A172 (cell line): Measurements from ENCODE around the gene OR5AP2. TPM values are rescaled to one million over a fixed set of nuclear protein-coding genes. Genes with fewer than 3 reads are reported as not detected.
"Not testable (repeated sequence)": the region's sequence is repeated elsewhere in the genome, so short reads cannot be mapped to it uniquely, and the experiment has no call there.

Experiments
- DNase-seq: peaks from one replicate; pipeline ENCODE4 v3.0.0-alpha.2; 2015; ENCODE audit warnings: low spot score
- total RNA-seq: library from RNA; depleted of rRNA; stranded (reverse); fragments of >200 nt; shearing (Covaris generic); gene quantifications from 2 replicates; pipeline ENCODE4 v1.2.3, GENCODE V29; 2014; rRNA removed

The OR5AP2 gene
- not detected in 2 replicates for total RNA-seq

DNA sequence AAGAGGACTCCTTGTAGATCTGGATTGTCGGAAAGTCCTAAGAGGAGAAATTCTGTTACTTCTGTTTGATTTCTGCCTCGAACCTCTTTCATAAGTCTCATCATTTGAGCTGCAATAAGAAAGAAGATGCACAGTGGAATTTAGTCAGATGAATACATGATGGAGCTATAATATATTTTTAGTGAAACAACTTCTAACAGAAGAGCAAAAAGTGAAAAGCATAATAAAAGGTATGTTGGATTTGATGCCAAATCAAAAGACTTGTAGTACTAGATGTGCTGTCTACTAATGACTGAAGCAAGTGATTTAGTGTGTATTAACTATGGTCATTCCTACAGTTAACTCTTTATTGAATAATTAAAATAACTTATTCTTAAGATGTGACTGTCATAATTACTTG lies at the start of gene OR5AP2:
TSS of gene OR5AP2 (minus strand) at position 101 of the 400 bp plus-strand sequence. CDS start at position 101, 0 bp downstream.
- no peak for DNase-seq

DNA sequence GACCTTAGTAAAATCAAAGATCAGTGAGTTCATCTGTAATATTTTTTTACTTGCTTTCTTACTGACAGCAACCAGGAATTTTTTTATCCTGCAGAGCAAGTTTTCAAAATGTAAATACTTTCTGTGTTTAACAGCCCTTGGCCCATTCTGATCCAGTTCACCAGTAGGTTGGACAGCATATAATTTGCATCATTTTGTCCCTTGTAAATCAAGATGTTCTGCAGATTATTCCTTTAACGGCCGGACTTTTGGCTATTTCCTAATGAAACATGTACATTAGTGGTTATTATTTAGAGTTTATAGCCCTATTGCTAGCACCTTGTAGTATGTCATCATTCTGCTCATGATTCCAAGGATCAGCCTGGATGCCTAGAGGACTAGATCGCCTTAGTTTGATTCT lies 48.9 kb upstream of the OR5AP2 start:
- not testable (repeated sequence) for DNase-seq

DNA sequence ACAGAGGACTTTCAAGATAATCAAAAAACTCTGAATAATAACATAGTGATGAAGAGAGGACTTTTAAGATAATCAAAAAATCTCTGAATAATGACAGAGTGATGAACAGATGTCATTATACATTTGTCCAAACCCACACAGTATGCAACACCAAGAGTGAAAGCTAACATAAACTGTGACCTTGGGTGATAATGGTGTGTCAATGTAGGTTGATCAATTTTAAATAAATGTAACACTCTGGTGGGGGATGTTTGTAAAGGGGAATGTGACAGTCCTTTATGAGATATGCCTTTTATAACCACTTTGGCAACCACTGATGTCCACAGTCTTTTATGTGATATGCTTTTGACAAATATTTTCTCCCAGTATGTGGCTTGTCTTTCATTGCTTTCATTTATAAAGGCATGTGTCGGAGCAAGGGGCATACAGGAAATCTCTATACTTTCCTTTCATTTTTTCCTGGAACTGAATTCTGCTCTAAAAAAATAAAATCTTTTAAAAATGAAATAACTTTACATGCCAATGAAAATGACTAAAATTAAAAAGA lies 46.4 kb upstream of the OR5AP2 start:
- DNase-seq, result no peak

DNA sequence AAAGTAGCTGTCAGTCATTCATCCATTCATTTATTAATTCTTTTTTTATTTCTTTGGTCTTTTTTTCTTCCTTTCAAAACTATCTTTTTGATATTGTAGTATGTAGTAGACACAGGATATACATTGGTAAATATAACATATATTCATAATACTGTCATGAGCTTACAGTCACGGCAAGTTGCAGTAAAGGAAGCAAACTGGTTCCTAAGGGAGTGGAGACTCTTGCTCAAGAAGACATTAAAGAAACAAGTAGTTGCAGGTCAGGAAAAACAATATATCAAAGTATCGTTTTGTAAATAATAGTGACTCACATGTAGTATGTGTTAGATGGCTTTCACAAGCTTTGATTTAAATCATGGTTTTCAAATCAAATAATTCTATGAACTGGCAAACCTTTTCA lies 28.7 kb upstream of the OR5AP2 start:
- no peak for DNase-seq

DNA sequence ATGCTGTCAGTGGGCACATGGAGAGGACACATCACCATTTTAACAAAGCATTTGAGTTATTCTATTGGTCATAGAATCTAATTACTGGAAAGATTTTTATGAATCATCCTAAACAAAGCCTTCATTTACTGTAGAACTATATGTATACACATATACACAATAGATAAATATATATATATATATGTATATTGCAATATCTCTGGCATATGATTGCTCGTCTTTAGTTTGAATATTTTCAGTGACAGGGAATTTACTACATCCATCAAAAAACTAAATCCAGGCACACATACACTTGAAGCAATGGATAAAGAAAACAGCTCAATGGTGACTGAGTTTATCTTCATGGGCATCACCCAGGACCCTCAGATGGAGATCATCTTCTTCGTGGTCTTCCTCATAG lies 21.1 kb upstream of the OR5AP2 start, which contains the start of gene OR5AR1:
TSS of gene OR5AR1 (plus strand) at position 301 of the 400 bp plus-strand sequence. CDS start at position 301, 0 bp downstream.
- DNase-seq, result no peak

DNA sequence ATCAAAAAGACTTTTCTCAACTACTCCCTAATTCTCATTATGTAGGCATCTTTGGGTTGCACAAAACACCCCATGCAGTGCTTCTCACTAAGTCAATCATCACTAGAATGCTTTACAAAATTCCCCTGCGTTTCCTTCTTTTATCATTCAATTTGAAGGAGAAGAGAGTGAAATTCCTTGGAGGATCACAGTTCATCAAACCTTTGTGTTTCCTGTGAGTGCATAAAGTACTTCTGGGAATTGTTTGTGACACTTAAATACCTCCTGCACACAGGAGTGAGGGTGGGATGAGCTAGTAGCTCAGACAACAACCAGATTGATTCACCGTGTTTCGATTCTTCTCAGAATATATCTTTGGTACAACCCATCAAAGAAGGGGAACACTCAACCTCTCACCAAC lies 17.5 kb upstream of the OR5AP2 start:
- no peak for DNase-seq

DNA sequence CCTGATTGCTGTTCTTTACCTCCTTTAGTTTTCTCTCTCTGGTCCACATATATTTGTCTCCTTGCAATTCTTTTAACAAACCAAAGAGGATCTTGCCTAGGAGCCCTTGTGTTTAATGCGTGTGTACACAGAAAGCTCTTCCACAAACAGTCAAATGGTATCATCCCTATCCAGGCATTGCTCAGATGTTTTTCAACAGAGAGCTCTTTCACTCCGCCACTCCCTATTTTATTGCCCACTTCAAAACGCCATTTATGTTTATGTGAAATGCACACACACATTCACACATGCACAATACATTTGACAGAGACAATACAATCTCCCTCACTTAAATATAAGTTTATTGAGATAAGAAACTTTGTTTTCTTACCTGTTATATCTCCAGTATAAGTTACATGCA lies 4.7 kb downstream of the OR5AP2 start:
- DNase-seq, result no peak

DNA sequence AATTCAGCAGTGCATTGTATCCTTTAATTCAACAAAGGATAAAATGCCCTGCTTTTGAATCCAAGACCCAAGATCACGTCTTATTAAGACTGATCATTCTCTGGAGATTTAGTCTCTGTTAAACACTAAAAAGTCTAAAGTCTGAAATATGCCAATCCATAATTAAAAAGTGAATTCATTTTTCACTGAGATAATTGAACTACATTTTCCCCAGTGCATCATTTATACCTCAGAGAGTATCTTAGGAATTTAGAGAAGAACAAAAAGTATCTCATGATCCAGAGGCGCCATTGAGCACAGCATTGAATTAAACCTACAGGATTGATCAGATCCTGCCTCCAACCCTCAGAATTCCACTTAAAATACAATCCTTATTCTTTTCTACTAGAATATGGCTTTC lies 5.4 kb downstream of the OR5AP2 start:
- DNase-seq, result no peak

DNA sequence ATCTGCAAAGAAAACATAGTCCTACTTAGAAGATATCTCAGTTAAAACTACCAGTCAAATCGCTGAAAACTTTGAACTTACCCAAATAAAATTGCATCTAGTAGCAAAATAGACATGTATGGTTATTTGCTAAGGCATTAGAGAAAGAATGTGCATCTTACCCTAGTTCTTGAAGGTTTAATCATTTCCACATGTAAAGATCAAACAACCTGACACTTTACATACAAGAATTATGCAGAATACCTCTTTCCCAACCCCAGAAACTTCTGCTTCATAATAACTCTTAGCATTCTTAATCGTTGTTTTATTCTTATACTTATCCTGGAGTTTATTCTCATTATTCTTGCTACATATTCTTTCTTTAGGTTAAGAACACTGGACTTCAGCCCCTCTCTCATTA lies 9.9 kb downstream of the OR5AP2 start:
- no peak for DNase-seq

DNA sequence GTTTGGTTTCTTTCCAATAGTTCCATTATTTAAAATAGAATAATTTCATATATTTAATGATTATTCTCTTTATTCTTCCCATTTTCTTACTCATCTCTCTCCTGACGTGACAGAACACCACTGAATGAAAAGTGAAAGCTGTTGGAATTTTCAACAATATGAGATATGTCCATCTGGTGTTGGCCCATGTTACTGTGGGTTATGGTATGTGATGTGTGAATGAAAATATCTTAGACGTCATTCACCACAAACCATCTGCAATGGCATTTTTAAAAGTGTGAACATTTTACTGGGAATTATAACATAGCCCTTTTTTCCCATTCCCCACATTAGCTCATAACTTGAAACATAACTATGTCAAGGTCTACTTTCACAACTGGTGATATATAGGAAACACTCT lies 16.3 kb downstream of the OR5AP2 start:
- DNase-seq, result no peak

DNA sequence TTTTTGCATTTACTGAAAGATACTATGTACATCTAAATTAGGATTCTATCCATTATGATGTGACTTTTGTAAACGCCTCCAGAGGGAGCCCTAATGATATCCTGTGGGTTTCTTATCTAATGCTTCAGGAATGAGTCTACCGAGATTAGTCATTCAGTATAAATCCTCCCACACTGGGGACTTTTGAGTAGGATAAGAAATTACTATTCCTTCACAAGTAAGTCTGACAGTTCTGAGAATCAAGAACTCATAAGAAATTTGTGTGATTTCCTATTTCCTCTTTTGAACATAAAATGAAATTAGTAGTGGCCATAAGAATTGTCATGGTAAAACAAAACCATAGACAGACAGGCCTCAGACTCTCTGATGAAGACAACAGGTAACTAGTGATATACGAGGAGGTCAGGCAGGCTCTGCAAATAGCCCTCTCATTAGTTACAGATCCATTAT lies 17.6 kb downstream of the OR5AP2 start:
- peak; percentile 74 for DNase-seq

DNA sequence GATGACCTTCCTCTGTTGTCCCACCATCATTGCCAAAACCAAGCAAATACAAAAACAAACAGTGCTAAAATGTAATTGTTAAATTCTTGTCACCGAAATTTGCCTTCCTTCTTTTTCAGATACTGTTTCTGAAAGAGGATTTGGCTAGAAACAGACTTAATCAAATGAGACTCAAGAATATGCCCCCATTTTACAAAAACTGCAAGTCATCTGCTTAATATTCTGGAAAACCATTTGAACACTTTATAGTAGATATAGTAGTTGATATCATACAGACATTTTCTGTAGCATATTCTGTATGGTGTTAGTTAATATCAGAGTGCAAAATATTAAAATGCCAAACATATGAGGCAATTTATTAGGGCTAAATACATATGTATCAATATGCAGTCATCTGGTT lies 31.1 kb downstream of the OR5AP2 start:
- no peak for DNase-seq

DNA sequence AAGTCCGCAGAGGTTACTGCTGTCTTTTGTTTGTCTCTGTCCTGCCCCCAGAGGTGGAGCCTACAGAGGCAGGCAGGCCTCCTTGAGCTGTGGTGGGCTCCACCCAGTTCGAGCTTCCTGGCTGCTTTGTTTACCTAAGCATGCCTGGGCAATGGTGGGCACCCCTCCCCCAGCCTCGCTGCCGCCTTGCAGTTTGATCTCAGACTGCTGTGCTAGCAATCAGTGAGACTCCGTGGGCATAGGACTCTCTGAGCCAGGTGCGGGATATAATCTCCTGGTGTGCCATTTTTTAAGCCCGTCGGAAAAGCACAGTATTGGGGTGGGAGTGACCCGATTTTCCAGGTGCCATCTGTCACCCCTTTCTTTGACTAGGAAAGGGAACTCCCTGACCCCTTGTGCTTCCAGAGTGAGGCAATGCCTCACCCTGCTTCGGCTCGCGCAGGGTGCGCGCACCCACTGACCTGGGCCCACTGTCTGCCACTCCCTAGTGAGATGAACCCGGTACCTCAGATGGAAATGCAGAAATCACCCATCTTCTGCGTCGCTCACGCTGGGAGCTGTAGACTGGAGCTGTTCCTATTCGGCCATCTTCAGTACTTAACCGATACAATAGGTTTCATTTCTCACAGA lies 50.0 kb downstream of the OR5AP2 start:
- DNase-seq, result not testable (repeated sequence)

Other genes with a start within 250 kb of the OR5AP2 start
- gene OR5AL1, start 229.7 kb downstream of the OR5AP2 start, total RNA-seq, result not detected in 2 replicates
- gene OR5M3, start 169.1 kb downstream of the OR5AP2 start, total RNA-seq, result not detected in 2 replicates
- gene OR5M8, start 151.1 kb downstream of the OR5AP2 start, total RNA-seq, result not detected in 2 replicates
- gene OR5M11, start 99.2 kb downstream of the OR5AP2 start, total RNA-seq, result not detected in 2 replicates
- not detected in 2 replicates for gene OR5M10, start 64.7 kb downstream of the OR5AP2 start, total RNA-seq
- gene OR5M1, start 27.6 kb downstream of the OR5AP2 start, total RNA-seq, result not detected in 2 replicates
- not detected in 2 replicates for gene OR5AR1, start 21.2 kb upstream of the OR5AP2 start, total RNA-seq
- not detected in 2 replicates for gene OR9G1, start 56.7 kb upstream of the OR5AP2 start, total RNA-seq
- not detected in 2 replicates for gene OR9G4, start 106.3 kb upstream of the OR5AP2 start, total RNA-seq